Activated CD4-positive, alpha-beta T cell treated with anti-CD3 and anti-CD28 coated beads, Interleukin-2, Interleukin-4, amounts not matched to agents 100 ng/mL and 50 ng/mL, durations not matched to agents 16 hours and 8 hours (primary cell): ENCODE measurements around the gene CSF1R.

Experiments used
- DNase-seq: peaks from one replicate; pipeline ENCODE4 v3.0.0-alpha.2; 2020; ENCODE audit warnings: low spot score

CSF1R gene

DNA sequence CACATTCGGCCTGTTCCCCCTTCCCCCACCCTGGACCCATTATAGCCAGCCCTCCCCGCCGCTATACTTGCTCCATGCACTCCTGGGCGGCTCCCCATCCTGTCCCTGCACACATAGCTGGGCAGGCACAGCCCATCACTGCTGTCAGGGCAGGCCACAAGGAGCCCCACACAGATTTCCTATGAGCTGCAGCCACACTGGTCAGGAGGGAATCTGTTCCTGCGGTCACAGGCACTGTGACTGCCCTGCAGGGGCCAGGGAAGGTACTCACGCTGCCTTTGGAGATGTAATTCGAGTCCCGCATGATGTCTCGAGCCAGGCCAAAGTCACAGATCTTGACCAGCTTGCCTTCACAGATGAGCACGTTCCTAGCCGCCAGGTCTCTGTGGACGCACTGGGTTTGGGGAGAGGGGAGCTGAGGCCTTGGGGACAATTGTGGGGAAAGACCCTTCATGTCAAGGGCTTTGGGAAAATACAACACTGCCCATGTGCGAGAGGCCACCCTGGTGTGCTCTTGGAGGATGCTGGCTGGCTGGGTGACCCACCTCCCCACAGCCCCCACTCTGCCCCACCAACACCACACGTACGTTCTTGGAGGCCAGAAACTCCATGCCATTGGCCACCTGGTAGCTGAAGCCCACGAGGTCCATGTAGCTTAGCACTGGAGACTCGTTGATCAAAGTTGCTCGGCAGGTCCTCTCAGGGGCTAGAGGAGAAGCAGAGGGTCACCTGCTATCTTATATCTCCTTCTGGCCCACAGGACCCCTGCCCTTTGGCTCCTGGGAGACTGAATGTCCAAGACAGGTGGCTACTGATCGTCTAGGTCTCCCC lies 34.5 kb upstream of the CSF1R start:
- no peak for DNase-seq

DNA sequence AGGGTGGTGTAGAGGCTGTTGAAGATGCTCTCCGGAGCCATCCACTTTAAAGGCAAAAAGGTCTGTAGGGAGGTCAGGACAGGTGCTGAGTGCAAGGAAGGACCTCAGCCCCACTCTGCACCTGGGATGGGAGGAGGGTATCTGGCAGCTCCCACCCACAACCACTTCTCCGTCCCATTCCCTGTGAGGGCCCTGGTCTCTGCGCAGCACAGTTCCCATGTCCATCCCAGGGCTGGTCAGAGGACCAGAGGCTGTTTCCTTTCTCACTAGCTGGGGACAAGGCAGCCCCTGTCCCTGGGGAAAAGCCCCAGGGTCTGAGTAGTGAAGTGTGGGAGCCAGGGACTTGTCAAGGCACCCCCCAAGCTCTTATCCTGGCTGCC lies 33.7 kb upstream of the CSF1R start:
- DNase-seq: no peak

DNA sequence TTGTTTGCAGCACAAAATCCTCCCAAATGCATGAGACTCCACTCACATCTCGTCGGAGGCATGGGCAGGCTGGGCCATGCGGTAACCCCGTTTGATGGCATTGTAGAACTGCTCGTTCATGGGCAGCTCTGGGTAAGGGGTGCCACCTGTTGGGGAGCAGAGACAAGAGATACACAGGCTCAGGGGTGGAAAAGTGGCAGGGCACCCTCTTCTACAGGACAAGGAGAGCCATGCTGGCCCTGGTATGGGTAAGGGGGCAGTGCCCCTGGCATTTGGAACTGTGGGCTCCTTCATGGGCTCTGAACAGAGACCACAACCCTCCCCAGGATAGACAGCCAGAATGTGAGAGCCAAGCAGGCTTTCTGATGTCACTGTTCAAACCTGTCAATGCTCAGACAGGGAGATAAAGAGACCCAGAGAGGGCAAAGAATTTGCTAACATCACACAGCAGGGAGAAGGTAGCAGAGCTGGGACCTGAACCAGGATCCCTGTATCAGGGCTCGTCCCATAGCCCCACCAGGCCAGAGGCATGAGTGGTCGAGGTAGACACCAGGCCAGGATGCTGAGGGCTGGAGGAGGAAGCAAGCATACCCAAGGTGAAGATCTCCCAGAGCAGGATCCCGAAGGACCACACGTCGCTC lies 33.2 kb upstream of the CSF1R start:
- DNase-seq: no peak

DNA sequence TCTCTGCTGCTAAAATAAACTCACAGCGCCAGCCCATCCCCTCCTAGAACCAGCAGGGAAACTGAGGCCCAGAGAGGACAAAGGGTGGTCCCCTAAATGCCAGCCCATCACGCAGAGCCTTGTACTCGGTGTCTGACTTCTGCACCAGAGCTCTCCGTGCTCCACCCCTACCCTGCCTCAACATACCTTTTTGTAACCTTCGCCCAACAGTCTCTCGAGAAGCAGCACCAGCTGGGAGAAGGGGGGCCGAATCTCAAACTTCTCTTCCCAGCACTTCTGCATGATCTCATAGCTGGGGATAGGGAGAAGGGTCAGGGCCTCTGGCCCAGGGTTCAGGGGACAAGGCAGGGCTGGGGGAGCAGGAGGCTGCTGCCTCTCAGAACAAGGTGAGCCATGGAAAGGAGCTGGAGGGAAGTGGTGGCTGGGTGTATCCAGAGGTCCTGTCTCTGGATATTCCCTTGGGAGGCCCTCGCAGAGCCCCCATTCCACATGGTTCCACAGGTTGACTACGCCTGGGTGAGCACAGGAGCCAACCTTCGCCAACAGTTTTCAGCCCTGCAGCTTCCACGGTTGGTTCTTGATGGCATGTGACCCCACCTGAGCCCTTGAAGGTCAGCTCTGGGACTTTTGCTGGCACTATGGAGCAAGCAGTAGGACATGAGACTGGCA lies 32.3 kb upstream of the CSF1R start:
- no peak for DNase-seq

DNA sequence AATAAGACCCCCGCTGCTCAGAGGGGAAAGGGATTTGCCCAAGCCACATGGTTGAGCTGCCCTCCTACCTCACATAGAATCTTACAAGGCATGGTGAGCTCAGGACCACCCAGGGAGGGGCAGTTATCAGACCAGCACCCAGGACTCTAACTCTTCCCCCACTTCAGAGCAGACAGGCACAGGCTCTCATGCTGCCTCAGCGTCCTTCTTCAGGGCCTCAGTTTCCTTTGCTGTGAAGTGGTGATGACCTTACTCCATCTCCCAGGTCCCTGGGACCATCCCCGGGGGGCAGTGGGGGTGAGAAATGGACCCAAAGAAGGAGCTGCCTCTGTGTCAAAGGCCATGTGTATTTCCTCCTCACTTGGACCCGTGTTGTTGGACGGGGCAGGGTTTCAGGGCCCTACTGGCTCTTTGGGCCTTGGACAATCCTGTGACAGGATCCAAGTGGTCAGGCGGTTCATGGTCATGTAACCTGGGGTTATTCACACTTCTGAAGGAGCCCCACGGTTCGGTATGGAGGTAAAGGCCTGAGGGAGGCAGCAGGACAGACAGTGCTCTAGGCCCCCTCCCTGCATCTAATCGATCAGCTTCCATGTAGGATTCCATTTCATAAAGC lies 31.7 kb upstream of the CSF1R start:
- no peak for DNase-seq

DNA sequence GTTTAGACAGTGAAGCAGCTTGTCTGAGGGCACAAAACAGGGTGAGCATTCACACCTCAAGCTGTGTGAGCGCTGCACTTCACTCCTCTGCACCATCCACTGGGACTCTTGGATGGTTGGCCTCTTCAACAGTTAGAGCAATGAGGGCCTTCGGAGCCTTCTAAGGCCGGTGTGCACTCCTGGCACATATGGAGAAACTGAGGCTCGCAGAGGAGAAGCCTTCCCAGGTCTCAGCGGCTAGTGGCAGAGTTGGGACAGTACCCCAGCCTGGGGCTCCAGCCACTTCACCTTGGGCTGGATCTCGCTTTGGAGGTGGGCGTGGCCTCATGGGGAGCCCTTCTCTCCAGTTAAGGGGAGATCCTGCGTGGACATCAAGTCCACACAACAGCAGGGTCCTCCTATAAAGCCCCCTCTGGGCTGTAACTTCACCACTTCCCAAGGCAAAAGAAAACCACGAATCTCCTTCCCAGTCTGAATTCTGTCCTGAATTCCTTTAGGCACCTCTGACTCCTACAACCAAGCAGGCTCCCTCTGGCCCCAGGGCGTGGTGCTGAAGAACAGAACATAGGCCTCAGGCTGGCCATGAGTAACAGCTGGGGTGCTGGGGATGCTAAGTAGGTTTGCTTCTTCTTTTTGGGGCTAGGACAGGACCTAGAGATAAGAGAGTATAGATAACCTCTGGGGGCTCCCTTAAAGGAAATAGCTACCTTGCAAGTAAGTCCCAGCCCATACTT lies 30.5 kb upstream of the CSF1R start:
- DNase-seq: no peak

DNA sequence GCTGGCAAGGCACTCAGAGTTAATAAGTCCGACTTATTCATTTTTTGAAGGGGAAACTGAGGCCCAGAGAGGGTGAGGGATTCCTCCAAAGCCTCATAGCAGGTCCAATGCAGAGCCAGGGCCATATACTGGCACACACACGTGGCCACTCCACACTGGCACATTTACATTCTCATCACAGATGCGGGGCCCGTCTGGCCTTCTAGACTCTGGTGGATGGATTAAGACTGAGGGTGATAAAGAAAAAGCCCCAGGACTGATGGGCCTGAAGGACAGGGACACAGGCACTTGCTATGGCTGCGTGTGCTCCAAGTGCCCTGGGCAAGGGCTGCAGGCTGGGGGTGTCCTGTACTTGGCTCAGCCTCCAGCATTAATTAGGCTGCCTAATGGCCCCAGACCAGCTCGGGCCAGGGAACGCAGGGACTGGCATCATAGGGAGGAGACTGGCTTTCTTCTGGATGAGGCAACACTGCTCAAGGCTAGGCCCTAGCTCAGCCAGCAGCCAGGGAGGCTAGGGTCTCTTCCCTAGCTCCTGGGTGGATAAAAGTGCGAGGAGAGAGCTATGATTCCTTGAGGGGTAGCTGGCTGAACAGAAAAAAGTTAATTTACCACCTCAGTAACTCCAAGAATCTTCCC lies 28.5 kb upstream of the CSF1R start:
- no peak for DNase-seq

DNA sequence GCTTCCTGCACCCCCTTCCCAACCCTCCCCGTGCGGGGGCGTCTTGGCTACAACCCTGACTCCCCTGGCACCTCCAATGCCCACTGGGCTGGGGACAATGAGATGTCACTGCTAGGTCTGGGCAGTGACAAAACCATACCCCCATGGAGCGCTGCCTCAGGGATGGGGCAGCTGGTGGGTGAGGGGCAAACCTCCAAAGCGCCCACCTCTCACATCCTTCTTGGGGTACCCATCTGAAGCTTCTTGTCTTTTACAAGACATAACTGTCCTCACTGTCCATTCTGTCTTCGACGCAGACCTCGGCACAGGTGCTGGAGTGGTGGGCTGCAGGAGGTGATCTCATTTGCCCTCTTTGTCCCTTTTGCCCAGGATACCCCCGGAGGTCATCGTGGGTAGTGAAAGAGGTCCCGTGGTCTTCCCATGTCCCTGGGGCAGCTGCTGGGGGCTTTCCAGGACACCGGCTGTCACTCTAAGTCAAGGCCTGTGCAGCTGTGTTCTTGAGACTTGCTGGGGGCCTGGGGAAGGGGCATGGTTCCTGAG lies 27.8 kb upstream of the CSF1R start:
- DNase-seq: no peak

DNA sequence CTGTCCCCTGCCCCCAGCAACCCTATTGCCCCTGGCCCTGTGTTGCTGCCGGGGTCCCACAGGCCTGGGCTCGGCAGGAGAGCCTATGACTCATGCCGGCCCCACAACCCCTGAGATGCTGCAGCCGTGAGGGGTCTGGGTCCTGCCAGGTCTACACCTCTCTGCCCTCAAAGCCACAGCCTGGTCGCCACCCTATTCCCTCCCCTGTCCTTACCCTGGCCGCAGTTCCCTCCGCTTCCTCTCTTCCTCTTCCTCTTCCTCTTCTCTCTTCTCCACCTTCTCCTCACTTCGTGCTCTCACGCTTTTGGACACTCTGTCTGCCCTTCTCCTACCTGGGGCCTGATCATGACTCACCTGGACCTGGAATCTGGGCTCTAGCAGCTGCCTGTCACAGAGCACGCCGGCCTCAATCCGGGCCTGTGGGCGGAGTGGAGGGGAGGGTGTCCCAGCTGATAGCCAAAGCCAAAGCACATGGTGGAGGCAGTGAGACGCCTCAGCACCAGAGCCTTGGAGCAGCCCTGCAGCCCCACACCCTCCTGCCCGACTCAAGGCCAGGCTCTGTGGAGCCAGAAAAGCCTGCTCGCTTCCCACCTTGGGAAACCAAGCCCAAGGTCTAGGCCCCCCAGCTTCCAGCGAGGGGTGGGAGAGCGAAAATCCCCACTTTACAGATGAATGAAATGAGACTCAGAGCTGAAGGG lies 26.8 kb upstream of the CSF1R start:
- DNase-seq: no peak

DNA sequence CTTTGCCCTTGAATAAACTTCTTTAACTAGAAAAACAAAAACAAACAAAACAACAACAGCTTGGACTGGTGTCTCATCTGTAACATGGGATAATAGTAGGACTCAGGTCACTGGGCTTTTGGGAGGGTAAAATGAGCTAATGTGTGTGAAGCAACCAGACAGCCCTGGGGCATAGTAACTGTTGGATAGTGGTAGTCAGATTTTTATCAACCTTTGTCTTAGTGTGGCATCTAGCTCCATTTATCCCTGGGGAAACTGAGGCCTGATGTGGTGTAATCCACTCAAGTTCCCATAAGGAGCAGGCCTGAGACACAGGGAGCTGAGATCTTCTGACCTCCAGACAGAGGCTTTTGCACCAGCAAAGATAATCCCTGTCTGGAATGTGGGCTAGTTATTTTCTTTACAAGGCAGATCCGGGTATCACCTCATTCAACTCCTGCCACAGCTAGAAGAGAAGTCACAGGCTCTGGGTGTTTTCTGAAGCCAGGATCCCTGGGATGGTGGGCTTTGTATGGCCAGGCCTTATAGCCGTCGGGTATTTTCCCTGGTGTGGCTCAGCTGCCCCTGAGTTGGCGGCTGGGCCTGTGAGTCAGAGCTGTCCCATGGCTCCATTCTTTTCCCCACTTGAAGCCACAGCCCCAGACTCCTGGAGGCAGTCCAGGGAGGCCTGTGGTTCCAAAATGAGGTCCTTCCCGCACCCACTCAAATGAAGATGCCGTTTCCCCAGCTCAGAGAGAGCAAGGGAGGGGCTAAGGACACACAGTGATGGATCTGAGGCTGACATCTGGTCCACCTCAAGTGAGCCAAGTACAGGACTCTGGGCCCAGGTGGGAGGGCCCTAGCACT lies 26.1 kb upstream of the CSF1R start:
- no peak for DNase-seq

DNA sequence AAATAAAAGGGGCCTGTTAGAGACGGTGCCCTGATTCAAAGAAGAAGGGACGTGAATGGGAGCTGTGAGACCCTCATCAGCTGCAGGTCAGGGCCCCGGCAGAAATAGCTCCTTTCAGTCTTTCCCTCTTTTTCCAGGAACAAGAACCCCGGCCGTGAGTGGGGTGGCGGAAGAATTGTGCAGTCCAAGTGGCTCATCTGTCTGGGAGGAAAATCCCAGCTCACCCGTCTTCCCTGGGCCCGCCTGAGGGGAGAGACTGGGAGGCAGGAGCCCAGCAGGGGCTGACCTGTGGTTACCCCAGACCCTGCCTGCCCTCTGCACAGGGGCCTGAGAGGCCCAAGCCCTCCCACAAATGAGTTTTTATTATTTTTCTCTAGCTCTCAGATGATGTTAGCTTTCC lies 24.8 kb upstream of the CSF1R start:
- DNase-seq: no peak

DNA sequence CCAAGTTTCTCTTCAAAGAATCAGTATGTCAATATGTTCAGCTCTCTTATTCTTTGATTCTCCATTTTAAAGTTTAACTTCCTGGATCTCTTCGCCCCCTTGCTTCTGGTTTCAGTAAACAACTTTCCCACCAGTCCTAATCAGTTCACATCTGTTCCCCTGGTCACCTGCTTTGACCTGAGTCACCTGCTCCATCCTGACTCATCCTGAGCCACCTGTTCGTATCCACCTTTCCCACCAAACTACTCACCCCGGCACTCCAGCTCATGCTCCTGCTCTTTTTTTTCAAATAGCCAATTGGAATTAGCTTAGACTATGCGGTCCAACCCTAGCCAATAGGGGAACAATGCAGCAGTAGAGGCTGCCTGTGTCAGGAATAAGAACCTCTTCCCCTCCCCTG lies 23.6 kb upstream of the CSF1R start:
- no peak for DNase-seq

DNA sequence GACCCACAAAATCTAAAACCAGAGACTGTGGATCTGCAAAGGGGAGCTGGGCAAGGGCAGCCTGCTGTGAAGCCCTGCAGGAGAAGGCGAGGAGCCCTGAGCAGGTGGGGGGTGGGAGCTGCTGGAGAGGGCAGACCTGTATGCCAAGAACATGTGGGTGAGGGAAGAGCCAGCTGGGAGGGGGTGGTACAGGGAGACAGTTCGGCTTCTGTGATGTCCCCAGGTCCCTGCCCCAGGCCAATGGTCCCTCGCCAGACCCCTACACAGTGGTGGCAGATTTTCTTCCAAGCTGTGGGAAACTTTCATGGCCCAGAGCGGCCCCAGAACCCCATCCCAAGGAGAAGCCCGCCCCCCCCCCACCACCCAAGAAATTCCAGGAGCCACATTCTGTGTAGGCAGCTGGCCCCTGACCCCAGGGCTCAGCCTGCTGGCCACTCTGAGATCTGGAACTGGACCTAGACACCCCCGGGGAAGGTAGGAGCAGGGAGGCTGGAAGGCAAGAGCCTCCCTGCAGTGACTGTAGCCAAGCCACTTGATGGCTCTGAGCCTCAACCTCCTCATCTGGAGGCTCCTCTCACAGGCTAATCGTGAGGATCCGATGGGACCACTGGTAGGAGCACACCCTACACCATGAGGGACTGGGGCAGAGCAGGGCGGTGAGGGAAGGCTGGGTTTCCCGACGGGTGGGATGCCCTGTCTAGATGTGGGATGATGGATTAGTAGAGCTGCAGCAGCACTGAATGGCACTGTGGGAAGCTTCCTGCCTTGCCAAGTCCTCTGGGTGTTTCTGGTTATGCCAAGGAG lies 22.6 kb upstream of the CSF1R start:
- DNase-seq: no peak

DNA sequence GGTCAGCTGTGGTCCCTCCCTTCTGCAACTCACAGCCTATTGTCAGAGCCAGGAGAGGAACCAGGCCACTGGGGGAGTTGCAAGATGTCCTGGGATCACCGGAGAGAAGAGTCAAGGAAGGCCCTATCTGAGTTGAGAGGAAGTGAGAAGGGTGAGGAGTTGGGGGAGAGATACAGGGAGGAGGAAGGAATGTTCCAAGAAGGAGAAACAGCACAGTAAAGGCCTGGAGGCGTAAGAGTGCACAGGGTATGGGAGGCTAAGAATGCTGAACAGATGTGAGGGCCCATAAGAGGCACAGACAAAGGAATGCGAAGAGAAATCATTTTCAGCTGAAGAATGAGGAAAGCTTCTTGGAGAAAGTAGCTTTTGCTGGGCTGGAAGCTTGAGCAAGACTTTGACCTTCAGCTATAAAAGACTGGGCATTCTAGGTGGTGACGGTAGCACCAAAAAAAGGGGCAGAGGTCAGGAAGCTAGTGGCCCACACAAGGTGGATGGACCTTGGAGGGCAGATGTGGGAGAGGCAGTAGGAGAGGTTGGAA lies 21.6 kb upstream of the CSF1R start:
- no peak for DNase-seq

DNA sequence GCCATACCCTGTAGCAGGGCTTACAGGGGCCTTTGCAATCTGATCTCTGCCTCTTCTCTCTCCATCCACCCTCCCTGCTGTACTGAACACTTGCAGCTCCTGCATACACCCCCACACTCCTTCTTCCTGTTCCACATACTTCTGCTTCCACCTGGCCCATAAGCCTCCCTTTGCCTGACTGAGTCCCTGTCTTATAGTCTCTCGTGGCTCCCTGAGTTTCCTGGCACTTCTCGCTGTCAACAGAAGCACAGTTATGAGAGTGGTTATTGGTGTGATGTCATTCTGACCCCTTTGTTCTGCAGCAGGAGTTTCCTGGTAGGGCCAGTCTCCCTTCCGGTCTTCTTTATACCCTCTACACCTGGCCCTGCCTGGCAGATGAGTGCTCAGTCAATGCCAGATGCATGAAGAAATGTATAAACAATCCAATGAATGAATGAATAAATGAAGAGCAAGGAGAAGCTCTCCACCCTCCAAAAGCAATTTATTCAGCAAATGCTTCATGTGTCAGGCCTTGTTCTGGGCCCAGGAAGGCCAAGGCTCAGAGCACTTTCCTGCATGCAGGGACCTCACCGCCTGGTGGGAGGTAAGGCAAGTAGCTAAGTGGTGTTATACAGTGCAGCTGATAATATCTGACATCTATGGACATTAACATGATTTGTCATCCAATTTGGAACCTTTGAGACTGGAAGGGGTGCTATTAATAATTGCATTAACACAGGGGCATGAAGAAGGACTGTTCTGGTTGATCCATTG lies 20.5 kb upstream of the CSF1R start:
- DNase-seq: no peak

DNA sequence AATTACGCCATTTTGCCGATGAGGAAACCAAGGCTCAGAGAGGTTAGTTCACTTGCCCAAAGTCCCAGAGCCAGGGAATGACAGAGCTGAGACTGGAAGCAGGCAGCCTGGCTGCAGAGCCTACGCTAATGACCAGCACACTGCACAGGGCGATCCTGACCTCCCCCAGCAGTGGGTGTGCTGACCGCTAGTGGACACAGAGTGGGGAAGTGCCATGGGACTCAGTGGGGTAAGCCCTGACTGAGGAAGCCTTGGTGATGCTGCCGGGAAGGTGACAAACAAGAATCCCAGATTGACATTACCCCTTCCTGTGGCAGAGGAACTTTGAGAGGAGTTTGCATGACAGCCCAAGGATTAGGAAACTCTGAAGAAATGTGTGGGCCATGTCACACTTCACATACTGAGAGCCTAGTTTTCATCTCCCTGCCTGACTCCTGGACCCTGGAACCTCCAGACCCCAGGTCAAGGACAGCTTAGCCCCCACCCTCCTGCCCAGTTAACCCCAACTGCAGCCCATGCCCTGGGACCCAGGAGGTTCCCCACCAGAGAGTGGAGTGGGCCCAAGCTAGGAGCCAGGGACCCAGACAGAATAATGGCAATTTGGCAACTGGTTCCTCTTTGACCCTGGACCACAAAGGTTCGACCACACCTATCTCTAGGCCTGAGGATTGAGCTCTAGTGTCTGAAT lies 19.7 kb upstream of the CSF1R start:
- no peak for DNase-seq

DNA sequence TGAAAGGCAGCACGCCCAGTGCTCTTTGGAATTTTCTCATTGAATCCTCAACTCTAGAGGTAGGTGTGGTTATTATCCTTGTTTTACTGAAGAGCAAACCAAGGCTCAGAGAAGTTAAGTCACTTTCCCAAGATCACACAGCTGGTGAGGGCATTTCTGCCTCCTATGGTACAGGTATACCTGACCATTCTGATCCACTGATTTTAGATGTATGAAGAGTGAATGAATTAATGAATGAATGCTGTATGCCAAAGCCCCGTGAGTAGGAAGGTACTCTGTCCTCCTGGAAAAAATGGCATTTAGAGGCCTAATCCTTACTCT lies 18.2 kb upstream of the CSF1R start:
- DNase-seq: no peak
